ENCODE measurements around the gene PORCN. TPM values are rescaled to one million over a fixed set of nuclear protein-coding genes. Genes with fewer than 3 reads are reported as not detected.

Gene PORCN
- total RNA-seq (10 to 100 TPM; 13.1 to 19.0 (median 16.8) TPM), polyA plus RNA-seq (10 to 100 TPM; 10.0 to 11.5 TPM), total RNA-seq (12.4 reads per million, percentile 40 among the genes with 10 or more reads in this experiment)

GRCh38 chrX:48508400-48509244 is at the start of gene PORCN:
Gene PORCN, plus strand, starts transcription at chrX:48508992. Its CDS starts 829 bp downstream, at chrX:48509821.
- Histone ChIP-seq H3K4me1 (ENCODE audit: control insufficient read depth in 2 of 2, insufficient read depth in 2 of 2, low read length in 2 of 2) (peaks cover 4 to 8% of the 10 kb centered on the region in 2 donors), H3K27ac (ENCODE audit: low read depth, low read length) (peak within 1 kb of the TSS; percentile 85), H3K4me3 (ENCODE audit: low read length) (peak within 1 kb of the TSS; percentile 71), H3K9me3 (ENCODE audit: control insufficient read depth in 2 of 3, low read length in 3 of 3) (no peaks in the 10 kb centered on the region), H3K27me3 (ENCODE audit: control insufficient read depth in 2 of 2, insufficient read depth in 2 of 2, low read length in 2 of 2) (no peaks in the 10 kb centered on the region), H3K36me3 (ENCODE audit: control insufficient read depth in 2 of 3, insufficient read depth in 3 of 3, low read length in 3 of 3) (no peaks in the 10 kb centered on the region)
- no peaks in the 10 kb centered on the region for H3K27me3 Mint-ChIP-seq
- peaks cover 10 to 28% (median 16%) of the 10 kb centered on the region in 7 donors for H3K4me1 Mint-ChIP-seq
- POLR2A ChIA-PET = interaction anchor here (0.8 to 1.7 kb wide), 2 partner anchors 31 to 39 kb away, joined by 3 to 8 read pairs; partner anchors contain the start of genes SLC38A5 and TBC1D25
- peak; percentile 96 for ATAC-seq
- peaks cover 0 to 2% (median 0%) of the 10 kb centered on the region in 11 donors for H3K9me3 Mint-ChIP-seq
- H3K36me3 Mint-ChIP-seq = peaks cover 0 to 7% (median 0%) of the 10 kb centered on the region in 5 donors
- CTCF ChIA-PET = no interaction called here
- intact Hi-C loops (cut with micrococcal nuclease) = loop anchor here (1.0 to 5.0 kb wide), 5 partner anchors 13 to 66 kb away; partner anchors contain the start of genes EBP (in 2 of the 2), TBC1D25 (in 2 of the 2), FTSJ1 (in 1 of the 2) and RBM3 (in 1 of the 2)
- peak within 1 kb of the TSS; percentile 78 to 93 (median 88) for H3K27ac Mint-ChIP-seq
- peak; percentile 50 to 81 (median 66) for DNase-seq
- peak within 1 kb of the TSS; percentile 82 to 95 (median 91) for H3K4me3 Mint-ChIP-seq

GRCh38 chrX:48459483-48459882 is 49.3 kb upstream of the PORCN start:
- POLR2A ChIA-PET = no interaction called here

GRCh38 chrX:48460031-48460430 is 48.8 kb upstream of the PORCN start:
- Mint-ChIP-seq H3K27ac (peak overlapping the region in 3 of 9 donors; percentile 4 to 50 (median 13)), H3K36me3 (peaks cover 0 to 30% (median 7%) of the 10 kb centered on the region in 5 donors), H3K27me3 (no peaks in the 10 kb centered on the region), H3K4me1 (peaks cover 0 to 20% (median 5%) of the 10 kb centered on the region in 7 donors), H3K4me3 (peak overlapping the region in 1 of 10 donors; percentile 2), H3K9me3 (peaks cover 0 to 2% (median 0%) of the 10 kb centered on the region in 11 donors)
- POLR2A ChIA-PET = no interaction called here
- CTCF ChIA-PET = no interaction called here
- H3K9me3 ChIP-seq (ENCODE audit: control insufficient read depth in 2 of 3, low read length in 3 of 3) = no peaks in the 10 kb centered on the region
- DNase-seq (no peak), ATAC-seq (no peak)
- no peak overlapping the region for H3K4me3 ChIP-seq (ENCODE audit: low read length)
- H3K27ac ChIP-seq (ENCODE audit: low read depth, low read length) = no peak overlapping the region
- H3K27me3 ChIP-seq (ENCODE audit: control insufficient read depth in 2 of 2, insufficient read depth in 2 of 2, low read length in 2 of 2) = no peaks in the 10 kb centered on the region
- intact Hi-C loops (cut with micrococcal nuclease) = no loop called here
- peaks cover 0 to 22% (median 0%) of the 10 kb centered on the region in 3 experiments for H3K36me3 ChIP-seq (ENCODE audit: control insufficient read depth in 2 of 3, insufficient read depth in 3 of 3, low read length in 3 of 3)
- no peaks in the 10 kb centered on the region for H3K4me1 ChIP-seq (ENCODE audit: control insufficient read depth in 2 of 2, insufficient read depth in 2 of 2, low read length in 2 of 2)

More at GRCh38 chrX:48459483-48459882, 49.3 kb upstream of the PORCN start:
- Histone ChIP-seq H3K4me3 (ENCODE audit: low read length) (no peak overlapping the region), H3K9me3 (ENCODE audit: control insufficient read depth in 2 of 3, low read length in 3 of 3) (no peaks in the 10 kb centered on the region), H3K36me3 (ENCODE audit: control insufficient read depth in 2 of 3, insufficient read depth in 3 of 3, low read length in 3 of 3) (peaks cover 0 to 22% (median 0%) of the 10 kb centered on the region in 3 experiments), H3K27ac (ENCODE audit: low read depth, low read length) (no peak overlapping the region), H3K4me1 (ENCODE audit: control insufficient read depth in 2 of 2, insufficient read depth in 2 of 2, low read length in 2 of 2) (no peaks in the 10 kb centered on the region), H3K27me3 (ENCODE audit: control insufficient read depth in 2 of 2, insufficient read depth in 2 of 2, low read length in 2 of 2) (no peaks in the 10 kb centered on the region)
- ATAC-seq = no peak
- no peak for DNase-seq
- Mint-ChIP-seq H3K9me3 (peaks cover 0 to 6% (median 0%) of the 10 kb centered on the region in 11 donors), H3K4me3 (no peak overlapping the region), H3K27ac (peak overlapping the region in 2 of 9 donors; percentile 4 to 13), H3K36me3 (peaks cover 0 to 28% (median 4%) of the 10 kb centered on the region in 5 donors), H3K27me3 (no peaks in the 10 kb centered on the region), H3K4me1 (peaks cover 0 to 17% (median 5%) of the 10 kb centered on the region in 7 donors)
- intact Hi-C loops (cut with micrococcal nuclease) = no loop called here
- CTCF ChIA-PET = no interaction called here

- no peak overlapping the region for H3K4me3 Mint-ChIP-seq
- intact Hi-C loops (cut with micrococcal nuclease) = no loop called here
- DNase-seq (no peak), ATAC-seq (no peak)
- no peak overlapping the region for H3K27ac Mint-ChIP-seq
- Histone ChIP-seq H3K9me3 (ENCODE audit: control insufficient read depth in 2 of 3, low read length in 3 of 3) (no peaks in the 10 kb centered on the region), H3K4me1 (ENCODE audit: control insufficient read depth in 2 of 2, insufficient read depth in 2 of 2, low read length in 2 of 2) (no peaks in the 10 kb centered on the region), H3K27me3 (ENCODE audit: control insufficient read depth in 2 of 2, insufficient read depth in 2 of 2, low read length in 2 of 2) (no peaks in the 10 kb centered on the region), H3K27ac (ENCODE audit: low read depth, low read length) (no peak overlapping the region), H3K4me3 (ENCODE audit: low read length) (no peak overlapping the region), H3K36me3 (ENCODE audit: control insufficient read depth in 2 of 3, insufficient read depth in 3 of 3, low read length in 3 of 3) (peaks cover 0 to 22% (median 0%) of the 10 kb centered on the region in 3 experiments)
- ChIA-PET CTCF (no interaction called here), POLR2A (no interaction called here)
- H3K27me3 Mint-ChIP-seq = no peaks in the 10 kb centered on the region
- peaks cover 0 to 2% (median 0%) of the 10 kb centered on the region in 11 donors for H3K9me3 Mint-ChIP-seq
- H3K4me1 Mint-ChIP-seq = peaks cover 3 to 25% (median 8%) of the 10 kb centered on the region in 7 donors
- peaks cover 0 to 35% (median 8%) of the 10 kb centered on the region in 5 donors for H3K36me3 Mint-ChIP-seq
These were observed 48.2 kb upstream of the PORCN start for GRCh38 chrX:48460606-48461005.

- CTCF ChIA-PET = no interaction called here
These were observed 47.0 kb upstream of the PORCN start for GRCh38 chrX:48461830-48462229.

GRCh38 chrX:48465336-48465933 is 43.4 kb upstream of the PORCN start:
- no peaks in the 10 kb centered on the region for H3K27me3 ChIP-seq (ENCODE audit: control insufficient read depth in 2 of 2, insufficient read depth in 2 of 2, low read length in 2 of 2)
- peak overlapping the region in 3 of 10 donors; percentile 30 to 54 (median 53) for H3K4me3 Mint-ChIP-seq
- peak overlapping the region in 2 of 9 donors; percentile 46 to 66 for H3K27ac Mint-ChIP-seq
- no peak overlapping the region for H3K27ac ChIP-seq (ENCODE audit: low read depth, low read length)
- H3K4me1 Mint-ChIP-seq = peaks cover 12 to 51% (median 27%) of the 10 kb centered on the region in 7 donors
- POLR2A ChIA-PET = no interaction called here
- H3K36me3 ChIP-seq (ENCODE audit: control insufficient read depth in 2 of 3, insufficient read depth in 3 of 3, low read length in 3 of 3) = peaks cover 0 to 9% (median 0%) of the 10 kb centered on the region in 3 experiments
- H3K4me3 ChIP-seq (ENCODE audit: low read length) = no peak overlapping the region
- H3K4me1 ChIP-seq (ENCODE audit: control insufficient read depth in 2 of 2, insufficient read depth in 2 of 2, low read length in 2 of 2) = peaks cover 0 to 5% of the 10 kb centered on the region in 2 donors
- no peaks in the 10 kb centered on the region for H3K9me3 ChIP-seq (ENCODE audit: control insufficient read depth in 2 of 3, low read length in 3 of 3)
- CTCF ChIA-PET = no interaction called here
- peaks cover 0 to 38% (median 6%) of the 10 kb centered on the region in 5 donors for H3K36me3 Mint-ChIP-seq
- DNase-seq (no peak), ATAC-seq (no peak)
- no peaks in the 10 kb centered on the region for H3K27me3 Mint-ChIP-seq
- intact Hi-C loops (cut with micrococcal nuclease) = loop anchor here in 1 of 2 donors (5.0 kb wide), 1 partner anchor 42 kb away; the partner anchor contains the start of gene PORCN
- no peaks in the 10 kb centered on the region for H3K9me3 Mint-ChIP-seq

More at GRCh38 chrX:48461830-48462229, 47.0 kb upstream of the PORCN start:
- H3K27me3 Mint-ChIP-seq = no peaks in the 10 kb centered on the region
- Histone ChIP-seq H3K36me3 (ENCODE audit: control insufficient read depth in 2 of 3, insufficient read depth in 3 of 3, low read length in 3 of 3) (peaks cover 0 to 22% (median 0%) of the 10 kb centered on the region in 3 experiments), H3K4me3 (ENCODE audit: low read length) (no peak overlapping the region), H3K27me3 (ENCODE audit: control insufficient read depth in 2 of 2, insufficient read depth in 2 of 2, low read length in 2 of 2) (no peaks in the 10 kb centered on the region), H3K4me1 (ENCODE audit: control insufficient read depth in 2 of 2, insufficient read depth in 2 of 2, low read length in 2 of 2) (no peaks in the 10 kb centered on the region), H3K9me3 (ENCODE audit: control insufficient read depth in 2 of 3, low read length in 3 of 3) (no peaks in the 10 kb centered on the region), H3K27ac (ENCODE audit: low read depth, low read length) (no peak overlapping the region)
- H3K4me3 Mint-ChIP-seq = no peak overlapping the region
- H3K9me3 Mint-ChIP-seq = peaks cover 0 to 2% (median 0%) of the 10 kb centered on the region in 11 donors
- intact Hi-C loops (cut with micrococcal nuclease) = no loop called here
- H3K36me3 Mint-ChIP-seq = peaks cover 0 to 43% (median 8%) of the 10 kb centered on the region in 5 donors
- ATAC-seq (no peak), DNase-seq (no peak)
- H3K27ac Mint-ChIP-seq = peak overlapping the region in 1 of 9 donors; percentile 70
- peaks cover 5 to 35% (median 9%) of the 10 kb centered on the region in 7 donors for H3K4me1 Mint-ChIP-seq
- POLR2A ChIA-PET = no interaction called here
